ENCODE measurements around the gene CCDC150.

- TF ChIP-seq EZH2phosphoT487 (conservative IDR thresholded peaks at IDR 0.05; ENCODE audit: low read length): no peak
- no peak for TF ChIP-seq CTCF (IDR thresholded peaks at IDR 0.05; ENCODE audit: insufficient read depth, low read length, poor library complexity, severe bottlenecking)
These were observed 22.1 kb upstream of the CCDC150 start for GRCh38 chr2:196617430-196617829.
